ENCODE measurements around the gene CD84.
"Not testable (repeated sequence)": the region's sequence is repeated elsewhere in the genome, so short reads cannot be mapped to it uniquely, and the experiment has no call there.

Gene CD84

DNA sequence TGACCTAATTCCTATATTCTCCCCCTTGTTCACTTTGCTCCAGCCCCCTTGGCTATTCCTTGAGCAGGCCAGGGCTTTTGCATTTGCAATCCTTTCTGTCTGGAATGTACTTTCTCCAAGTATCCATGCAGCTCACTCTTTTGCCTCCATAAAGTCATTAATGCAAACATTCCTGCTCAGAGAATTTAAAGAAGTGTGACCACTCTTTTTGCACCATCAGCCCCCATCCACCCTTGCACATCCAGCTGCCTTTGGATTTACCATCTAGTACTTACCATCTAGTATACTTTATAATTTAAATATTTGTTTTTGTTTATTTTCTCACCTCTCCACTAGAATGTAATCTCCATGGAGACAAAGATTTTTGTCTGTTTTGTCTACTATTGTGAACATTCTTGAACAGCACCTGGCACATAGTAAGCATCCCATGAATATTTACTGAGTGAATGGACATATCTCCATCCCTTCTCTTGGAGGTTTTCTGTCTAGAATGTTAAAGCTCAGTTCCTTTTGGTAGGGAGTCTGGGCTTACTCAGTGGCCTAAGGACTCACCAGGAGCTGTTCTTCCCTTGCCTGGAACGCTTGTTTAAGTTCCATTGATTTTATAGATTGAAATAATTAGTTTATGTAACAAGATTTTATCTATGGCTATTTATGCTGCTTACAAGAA is 78.8 kb downstream of the CD84 start:
- DNase-seq, result no peak

- DNase-seq, result no peak
These were observed 79.7 kb downstream of the CD84 start for GRCh38 chr1:160499631-160500030.

GRCh38 chr1:160498301-160499065 is 80.8 kb downstream of the CD84 start:
- DNase-seq, result not testable (repeated sequence)

DNA sequence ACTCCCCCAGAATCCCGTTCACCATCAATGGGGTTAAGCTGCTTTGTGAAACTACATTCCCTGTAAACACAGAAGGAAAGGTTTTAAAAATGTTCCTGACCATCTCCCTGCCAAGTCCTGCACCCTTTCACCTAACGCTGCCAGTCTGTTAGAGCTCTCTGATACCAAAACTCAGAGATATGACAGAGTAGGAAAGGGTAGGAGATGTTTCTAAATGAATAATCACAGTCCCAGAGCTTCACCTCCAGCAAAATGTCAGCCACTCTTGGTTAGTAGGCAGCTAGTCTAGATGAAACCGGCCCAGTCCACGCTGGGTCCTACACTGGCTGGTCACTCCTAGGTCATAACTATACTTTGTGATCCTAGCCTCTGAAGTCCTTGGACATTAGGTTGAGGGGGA is 83.0 kb downstream of the CD84 start:
- DNase-seq, result no peak

DNA sequence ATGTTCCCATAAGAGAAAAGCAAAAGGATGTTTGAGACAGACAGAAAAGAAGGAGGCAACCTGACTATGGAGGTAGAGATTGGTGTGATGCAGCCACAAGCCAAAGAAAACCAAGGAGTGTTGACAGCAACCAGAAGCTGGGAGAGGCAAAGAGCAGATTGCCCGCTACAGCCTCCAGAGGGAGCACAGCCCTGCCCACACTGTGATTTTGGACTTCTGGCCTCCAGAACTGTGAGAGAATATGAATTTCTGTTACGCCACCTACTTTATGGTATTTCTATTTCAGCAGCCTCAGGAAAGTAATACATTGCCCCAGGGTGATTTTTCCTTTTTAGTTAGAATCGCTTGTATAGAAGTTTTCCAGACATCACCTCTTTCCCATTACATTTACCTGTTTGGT is 84.7 kb downstream of the CD84 start:
- no peak for DNase-seq

GRCh38 chr1:160492617-160493016 is 86.7 kb downstream of the CD84 start:
- DNase-seq, result no peak

DNA sequence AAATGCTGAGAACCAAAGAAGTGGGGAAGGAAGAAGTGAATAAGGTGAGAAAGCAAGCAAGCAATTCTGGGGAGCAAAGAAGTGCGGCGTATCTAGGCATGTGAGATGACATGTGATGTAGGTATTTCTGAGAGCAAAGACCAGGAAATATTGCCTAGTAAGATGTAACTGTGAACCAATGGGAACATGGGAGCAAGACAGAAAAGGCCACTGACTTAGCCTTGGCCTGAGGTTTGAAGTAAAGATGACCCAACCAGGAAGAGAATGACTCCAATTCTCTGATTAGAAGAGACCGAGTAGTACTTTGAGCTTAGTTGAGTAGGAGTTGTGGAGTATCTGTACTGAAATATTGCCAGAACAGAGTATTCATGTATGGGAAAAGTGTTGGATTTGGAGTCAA is 87.3 kb downstream of the CD84 start:
- DNase-seq, result no peak
